ENCODE measurements around the gene DENND1B. TPM values are rescaled to one million over a fixed set of nuclear protein-coding genes. Genes with fewer than 3 reads are reported as not detected.

DENND1B gene
- total RNA-seq, 2 donors from 2014 or later, result 9.4 to 11.9 TPM

DNA sequence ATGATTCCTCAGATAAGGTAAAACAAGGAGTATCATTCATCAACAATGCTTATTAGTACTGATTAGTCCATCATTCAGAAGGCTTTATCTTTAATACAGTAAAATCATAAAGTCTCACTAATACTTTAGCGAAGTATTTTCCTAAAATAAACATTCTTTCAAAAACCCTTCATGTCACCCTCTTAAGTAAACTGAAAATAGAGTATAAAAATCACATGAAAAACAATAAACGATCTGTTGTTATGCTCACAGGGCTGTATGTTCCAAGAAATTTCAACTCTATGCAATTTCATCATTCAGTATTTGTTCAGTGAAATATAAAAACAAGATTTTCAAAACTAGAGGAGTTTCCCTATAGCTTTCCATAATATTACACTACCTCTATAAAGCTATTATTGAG is 102.0 kb downstream of the DENND1B start:
- H3K36me3 Mint-ChIP-seq (ENCODE audit: low read depth), result no peaks in the 10 kb centered on the region
- H3K27ac Mint-ChIP-seq, result no peak overlapping the region
- no peak overlapping the region for H3K4me3 Mint-ChIP-seq
- no peaks in the 10 kb centered on the region for H3K36me3 ChIP-seq (ENCODE audit: control insufficient read depth, insufficient read depth, low read length)
- H3K4me1 Mint-ChIP-seq, result peaks cover 51% of the 10 kb centered on the region
- no peak overlapping the region for H3K27ac ChIP-seq (ENCODE audit: low read depth, low read length)
- H3K4me3 ChIP-seq (ENCODE audit: low read length), result no peak overlapping the region
- H3K9me3 Mint-ChIP-seq, result no peaks in the 10 kb centered on the region
- no peaks in the 10 kb centered on the region for H3K27me3 ChIP-seq (ENCODE audit: control insufficient read depth, insufficient read depth, low read length, poor library complexity, severe bottlenecking)
- no peaks in the 10 kb centered on the region for H3K9me3 ChIP-seq (ENCODE audit: control insufficient read depth, low read length)
- peaks cover 18% of the 10 kb centered on the region for H3K4me1 ChIP-seq (ENCODE audit: control insufficient read depth, insufficient read depth, low read length)
- DNase-seq, result no peak
- 92% methylated on average over 2 of the region's 2 CpGs; no CpG with 5 or more reads in 1 of the 2 experiments for WGBS, 2 experiments (ENCODE audit: insufficient coverage in 1 of 2, insufficient read length in 1 of 2)
- TF ChIP-seq, protein P1, sequence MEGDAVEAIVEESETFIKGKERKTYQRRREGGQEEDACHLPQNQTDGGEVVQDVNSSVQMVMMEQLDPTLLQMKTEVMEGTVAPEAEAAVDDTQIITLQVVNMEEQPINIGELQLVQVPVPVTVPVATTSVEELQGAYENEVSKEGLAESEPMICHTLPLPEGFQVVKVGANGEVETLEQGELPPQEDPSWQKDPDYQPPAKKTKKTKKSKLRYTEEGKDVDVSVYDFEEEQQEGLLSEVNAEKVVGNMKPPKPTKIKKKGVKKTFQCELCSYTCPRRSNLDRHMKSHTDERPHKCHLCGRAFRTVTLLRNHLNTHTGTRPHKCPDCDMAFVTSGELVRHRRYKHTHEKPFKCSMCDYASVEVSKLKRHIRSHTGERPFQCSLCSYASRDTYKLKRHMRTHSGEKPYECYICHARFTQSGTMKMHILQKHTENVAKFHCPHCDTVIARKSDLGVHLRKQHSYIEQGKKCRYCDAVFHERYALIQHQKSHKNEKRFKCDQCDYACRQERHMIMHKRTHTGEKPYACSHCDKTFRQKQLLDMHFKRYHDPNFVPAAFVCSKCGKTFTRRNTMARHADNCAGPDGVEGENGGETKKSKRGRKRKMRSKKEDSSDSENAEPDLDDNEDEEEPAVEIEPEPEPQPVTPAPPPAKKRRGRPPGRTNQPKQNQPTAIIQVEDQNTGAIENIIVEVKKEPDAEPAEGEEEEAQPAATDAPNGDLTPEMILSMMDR (conservative IDR thresholded peaks at IDR 0.05), result no peak
- H3K9ac ChIP-seq (ENCODE audit: extremely low read depth, low read length, poor library complexity, severe bottlenecking), result no peak overlapping the region
- H3K27me3 Mint-ChIP-seq (ENCODE audit: insufficient read depth), result no peaks in the 10 kb centered on the region

DNA sequence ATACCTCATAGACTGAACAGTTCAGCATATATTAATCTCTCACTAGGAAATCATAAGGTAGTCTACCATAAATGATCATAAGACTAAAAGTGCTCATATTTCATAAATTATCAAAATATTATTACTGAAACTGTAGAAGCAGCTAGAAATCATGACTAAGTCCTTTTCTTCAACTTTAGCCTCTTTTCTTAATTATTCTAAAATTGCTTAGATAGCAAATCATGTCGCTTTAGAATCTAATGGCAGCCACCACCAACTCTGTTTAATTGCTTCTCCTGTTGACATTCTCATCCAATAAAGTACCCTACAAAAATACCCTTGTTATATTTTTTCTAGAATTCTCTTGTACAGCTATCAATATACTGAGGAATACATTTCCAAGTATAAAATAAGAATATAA is 102.9 kb downstream of the DENND1B start:
- 93% methylated on average over 1 of the region's 1 CpG; no CpG with 5 or more reads in 1 of the 2 experiments for WGBS, 2 experiments (ENCODE audit: insufficient coverage in 1 of 2, insufficient read length in 1 of 2)
- Mint-ChIP-seq H3K27me3 (ENCODE audit: insufficient read depth) (no peaks in the 10 kb centered on the region), H3K4me1 (peaks cover 44% of the 10 kb centered on the region), H3K9me3 (no peaks in the 10 kb centered on the region), H3K36me3 (ENCODE audit: low read depth) (no peaks in the 10 kb centered on the region), H3K4me3 (no peak overlapping the region), H3K27ac (no peak overlapping the region)
- Histone ChIP-seq H3K27ac (ENCODE audit: low read depth, low read length) (no peak overlapping the region), H3K9ac (ENCODE audit: extremely low read depth, low read length, poor library complexity, severe bottlenecking) (no peak overlapping the region), H3K4me1 (ENCODE audit: control insufficient read depth, insufficient read depth, low read length) (peaks cover 12% of the 10 kb centered on the region), H3K4me3 (ENCODE audit: low read length) (no peak overlapping the region), H3K36me3 (ENCODE audit: control insufficient read depth, insufficient read depth, low read length) (no peaks in the 10 kb centered on the region), H3K27me3 (ENCODE audit: control insufficient read depth, insufficient read depth, low read length, poor library complexity, severe bottlenecking) (no peaks in the 10 kb centered on the region), H3K9me3 (ENCODE audit: control insufficient read depth, low read length) (no peaks in the 10 kb centered on the region)
- DNase-seq, result no peak
- TF ChIP-seq, protein P1 (conservative IDR thresholded peaks at IDR 0.05), result no peak

DNA sequence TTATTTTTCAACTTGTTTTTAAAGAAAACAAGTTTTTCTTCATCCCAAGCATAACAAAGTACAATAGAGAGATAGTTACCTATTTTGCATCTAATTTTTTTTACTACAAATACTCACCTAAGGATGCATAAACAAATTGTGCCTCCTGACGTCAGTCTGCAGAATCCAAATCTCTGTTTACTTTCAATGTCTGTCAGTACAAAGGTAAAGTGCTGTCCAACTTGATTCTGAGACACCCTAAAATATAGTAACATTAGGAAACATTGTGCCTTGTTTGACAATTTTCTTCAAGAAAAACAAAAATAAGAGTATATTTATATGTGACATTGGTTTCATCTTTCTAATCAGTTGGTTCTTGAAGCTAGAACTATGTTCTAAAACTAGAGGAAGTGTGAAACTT is 103.4 kb downstream of the DENND1B start:
- TF ChIP-seq, protein P1 (conservative IDR thresholded peaks at IDR 0.05), result no peak
- H3K27ac Mint-ChIP-seq, result no peak overlapping the region

More for the DNA sequence above, 103.4 kb downstream of the DENND1B start:
- 94 to 100% methylated on average over 1 of the region's 1 CpG for WGBS, 2 experiments (ENCODE audit: insufficient coverage in 1 of 2, insufficient read length in 1 of 2)
- H3K27me3 ChIP-seq (ENCODE audit: control insufficient read depth, insufficient read depth, low read length, poor library complexity, severe bottlenecking), result no peaks in the 10 kb centered on the region
- Mint-ChIP-seq H3K9me3 (no peaks in the 10 kb centered on the region), H3K4me3 (no peak overlapping the region), H3K36me3 (ENCODE audit: low read depth) (no peaks in the 10 kb centered on the region), H3K27me3 (ENCODE audit: insufficient read depth) (no peaks in the 10 kb centered on the region), H3K4me1 (peaks cover 39% of the 10 kb centered on the region)
- H3K4me1 ChIP-seq (ENCODE audit: control insufficient read depth, insufficient read depth, low read length), result peaks cover 11% of the 10 kb centered on the region
- no peaks in the 10 kb centered on the region for H3K36me3 ChIP-seq (ENCODE audit: control insufficient read depth, insufficient read depth, low read length)
- no peak overlapping the region for H3K9ac ChIP-seq (ENCODE audit: extremely low read depth, low read length, poor library complexity, severe bottlenecking)
- no peak overlapping the region for H3K4me3 ChIP-seq (ENCODE audit: low read length)
- H3K9me3 ChIP-seq (ENCODE audit: control insufficient read depth, low read length), result no peaks in the 10 kb centered on the region
- no peak for DNase-seq
- no peak overlapping the region for H3K27ac ChIP-seq (ENCODE audit: low read depth, low read length)

Measured in endodermal cell (in vitro differentiated cells).